ENCODE results near the gene DNAJC7.
A peak's percentile ranks its signal among the peaks of the same experiment; 100 is the strongest.
"Not testable (repeated sequence)": the region's sequence is repeated elsewhere in the genome, so short reads cannot be mapped to it uniquely, and the experiment has no call there.

Gene DNAJC7

DNA sequence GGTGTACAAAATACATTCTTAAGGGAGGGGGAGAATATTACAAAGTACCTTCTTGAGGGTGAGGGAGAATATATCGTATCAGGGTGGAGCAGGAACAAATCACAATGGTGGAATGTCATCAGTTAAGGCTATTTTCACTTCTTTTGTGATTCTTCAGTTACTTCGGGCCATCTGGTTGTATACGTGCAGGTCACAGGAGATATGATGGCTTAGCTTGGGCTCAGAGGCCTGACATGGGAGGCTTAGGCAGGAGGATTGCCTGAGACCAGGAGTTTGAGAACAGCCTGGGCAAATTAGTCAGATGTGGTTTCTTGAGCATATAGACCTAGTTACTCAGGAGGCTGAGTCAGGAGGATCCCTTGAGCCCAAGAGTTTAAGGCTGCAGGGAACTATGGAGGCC is 73.7 kb downstream of the DNAJC7 start:
- Histone ChIP-seq H3K9ac (ENCODE audit: low read depth, low read length) (no peak overlapping the region), H3K36me3 (ENCODE audit: insufficient read depth, low read length) (no peaks in the 10 kb centered on the region), H3K9me3 (ENCODE audit: control insufficient read depth, insufficient read depth, low read length) (no peaks in the 10 kb centered on the region), H3K4me1 (ENCODE audit: insufficient read depth, low read length) (no peaks in the 10 kb centered on the region)

DNA sequence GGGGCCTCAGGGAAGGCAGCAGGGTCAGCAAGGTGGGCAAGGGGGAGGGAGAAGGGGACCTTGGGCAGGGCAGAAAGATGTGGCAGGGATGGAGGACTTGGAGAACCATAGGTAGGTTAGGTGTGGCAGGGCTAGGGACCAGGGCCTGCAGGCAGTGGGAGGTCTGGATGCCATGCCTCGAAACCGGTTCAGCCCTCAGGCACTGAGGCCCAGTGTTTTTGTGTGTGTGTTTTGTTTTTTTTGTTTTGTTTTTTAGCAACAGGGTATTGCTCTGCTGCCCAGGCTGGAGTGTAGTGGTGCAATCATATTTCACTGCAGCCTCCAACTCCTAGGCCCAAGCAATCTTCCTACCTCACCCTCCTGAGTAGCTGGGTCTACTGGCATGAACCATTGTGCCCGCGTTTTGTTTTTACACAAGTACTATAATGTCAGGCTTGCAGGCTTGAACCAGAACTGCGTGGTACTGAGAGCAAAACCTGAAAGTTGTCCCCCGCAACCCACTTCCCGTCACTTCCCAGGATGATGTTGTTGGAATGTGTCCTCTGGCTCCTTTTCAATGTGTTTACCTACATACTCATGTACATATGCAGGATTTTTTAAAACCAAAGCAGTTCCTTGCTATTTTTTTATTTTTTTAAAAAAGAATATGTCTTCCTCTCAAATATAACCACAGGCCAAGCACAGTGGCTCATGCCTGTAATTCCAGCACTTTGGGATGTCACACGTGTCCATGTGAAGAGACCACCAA is 74.4 kb downstream of the DNAJC7 start:
- Histone ChIP-seq H3K4me1 (ENCODE audit: insufficient read depth, low read length) (no peaks in the 10 kb centered on the region), H3K9ac (ENCODE audit: low read depth, low read length) (no peak overlapping the region), H3K9me3 (ENCODE audit: control insufficient read depth, insufficient read depth, low read length) (no peaks in the 10 kb centered on the region), H3K36me3 (ENCODE audit: insufficient read depth, low read length) (no peaks in the 10 kb centered on the region)

- no peaks in the 10 kb centered on the region for H3K36me3 ChIP-seq (ENCODE audit: insufficient read depth, low read length)
- no peaks in the 10 kb centered on the region for H3K4me1 ChIP-seq (ENCODE audit: insufficient read depth, low read length)
- H3K9me3 ChIP-seq (ENCODE audit: control insufficient read depth, insufficient read depth, low read length), result no peaks in the 10 kb centered on the region
- H3K9ac ChIP-seq (ENCODE audit: low read depth, low read length), result no peak overlapping the region
Measured at GRCh38 chr17:41941168-41941567, 76.1 kb downstream of the DNAJC7 start.

DNA sequence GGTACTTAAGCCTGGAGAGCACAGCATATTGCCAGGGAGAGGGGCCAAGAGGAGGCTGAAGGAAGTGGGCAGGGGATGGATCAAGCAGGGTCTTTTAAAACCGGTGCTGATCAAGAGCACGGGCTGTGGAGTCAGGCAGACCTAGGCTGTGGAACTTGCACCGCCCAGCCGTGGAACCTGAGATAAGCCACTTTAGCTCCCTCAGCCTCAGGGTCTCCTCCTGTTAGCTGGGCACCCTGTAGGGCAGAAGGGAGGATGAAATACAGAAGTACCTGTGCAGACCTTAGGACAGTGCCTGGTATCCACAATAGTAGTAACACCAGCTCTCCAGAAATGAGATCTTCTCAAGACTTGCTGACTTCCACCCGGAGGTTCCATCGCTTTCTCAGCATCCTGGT is 77.5 kb downstream of the DNAJC7 start:
- Histone ChIP-seq H3K9ac (ENCODE audit: low read depth, low read length) (no peak overlapping the region), H3K4me1 (ENCODE audit: insufficient read depth, low read length) (no peaks in the 10 kb centered on the region), H3K9me3 (ENCODE audit: control insufficient read depth, insufficient read depth, low read length) (no peaks in the 10 kb centered on the region), H3K36me3 (ENCODE audit: insufficient read depth, low read length) (no peaks in the 10 kb centered on the region)

- Histone ChIP-seq H3K9me3 (ENCODE audit: control insufficient read depth, insufficient read depth, low read length) (no peaks in the 10 kb centered on the region), H3K9ac (ENCODE audit: low read depth, low read length) (no peak overlapping the region), H3K4me1 (ENCODE audit: insufficient read depth, low read length) (no peaks in the 10 kb centered on the region), H3K36me3 (ENCODE audit: insufficient read depth, low read length) (no peaks in the 10 kb centered on the region)
Measured at GRCh38 chr17:41939044-41939692, 78.1 kb downstream of the DNAJC7 start.

- Histone ChIP-seq H3K36me3 (ENCODE audit: insufficient read depth, low read length) (no peaks in the 10 kb centered on the region), H3K4me1 (ENCODE audit: insufficient read depth, low read length) (no peaks in the 10 kb centered on the region), H3K9ac (ENCODE audit: low read depth, low read length) (no peak overlapping the region), H3K9me3 (ENCODE audit: control insufficient read depth, insufficient read depth, low read length) (no peaks in the 10 kb centered on the region)
Measured at GRCh38 chr17:41937970-41938954, 79.0 kb downstream of the DNAJC7 start.

- Histone ChIP-seq H3K9me3 (ENCODE audit: control insufficient read depth, insufficient read depth, low read length) (no peaks in the 10 kb centered on the region), H3K9ac (ENCODE audit: low read depth, low read length) (no peak overlapping the region), H3K36me3 (ENCODE audit: insufficient read depth, low read length) (no peaks in the 10 kb centered on the region), H3K4me1 (ENCODE audit: insufficient read depth, low read length) (no peaks in the 10 kb centered on the region)
Measured at GRCh38 chr17:41935641-41936040, 81.6 kb downstream of the DNAJC7 start.

DNA sequence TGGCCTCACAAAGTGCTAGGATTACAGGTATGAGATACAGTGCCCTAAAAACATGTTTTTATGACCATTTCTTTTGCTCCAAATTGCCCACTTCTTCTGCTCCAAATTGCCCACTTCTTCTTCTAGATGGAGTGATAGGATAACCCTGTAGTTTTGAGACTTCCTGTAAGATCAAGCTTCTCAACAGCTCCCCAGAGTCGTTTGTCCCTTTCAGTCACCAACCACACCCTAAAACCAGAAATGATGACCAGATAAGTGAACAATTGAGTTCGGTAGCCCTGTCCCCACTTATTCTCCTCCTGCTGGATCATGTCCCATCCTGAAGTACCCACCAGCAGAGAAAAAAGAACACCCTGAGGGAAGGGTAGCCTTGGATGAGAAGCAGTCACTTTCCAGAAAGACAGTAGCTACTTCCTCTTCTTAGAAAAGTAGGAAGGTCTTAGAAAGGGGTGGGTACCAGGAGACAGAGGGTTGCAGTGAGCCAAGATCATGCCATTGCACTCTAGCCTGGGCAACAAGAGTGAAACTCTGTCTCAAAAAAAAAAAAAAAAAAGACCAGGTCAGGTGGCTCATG is 84.3 kb downstream of the DNAJC7 start:
- Histone ChIP-seq H3K4me1 (ENCODE audit: insufficient read depth, low read length) (peaks cover 4% of the 10 kb centered on the region; the same call in 1 of the 2 replicates), H3K9ac (ENCODE audit: low read depth, low read length) (no peak overlapping the region), H3K9me3 (ENCODE audit: control insufficient read depth, insufficient read depth, low read length) (no peaks in the 10 kb centered on the region), H3K36me3 (ENCODE audit: insufficient read depth, low read length) (no peaks in the 10 kb centered on the region)

- H3K36me3 ChIP-seq (ENCODE audit: insufficient read depth, low read length); H3K4me1 ChIP-seq (ENCODE audit: insufficient read depth, low read length); H3K9me3 ChIP-seq (ENCODE audit: control insufficient read depth, insufficient read depth, low read length); H3K9ac ChIP-seq (ENCODE audit: low read depth, low read length): not testable (repeated sequence)
Measured at GRCh38 chr17:41931715-41932114, 85.5 kb downstream of the DNAJC7 start.

GRCh38 chr17:41930833-41931156 is 86.4 kb downstream of the DNAJC7 start:
- H3K9me3 ChIP-seq (ENCODE audit: control insufficient read depth, insufficient read depth, low read length); H3K36me3 ChIP-seq (ENCODE audit: insufficient read depth, low read length); H3K4me1 ChIP-seq (ENCODE audit: insufficient read depth, low read length): not testable (repeated sequence)
- peak overlapping the region; percentile 94; the same call in 1 of the 2 replicates for H3K9ac ChIP-seq (ENCODE audit: low read depth, low read length)

DNA sequence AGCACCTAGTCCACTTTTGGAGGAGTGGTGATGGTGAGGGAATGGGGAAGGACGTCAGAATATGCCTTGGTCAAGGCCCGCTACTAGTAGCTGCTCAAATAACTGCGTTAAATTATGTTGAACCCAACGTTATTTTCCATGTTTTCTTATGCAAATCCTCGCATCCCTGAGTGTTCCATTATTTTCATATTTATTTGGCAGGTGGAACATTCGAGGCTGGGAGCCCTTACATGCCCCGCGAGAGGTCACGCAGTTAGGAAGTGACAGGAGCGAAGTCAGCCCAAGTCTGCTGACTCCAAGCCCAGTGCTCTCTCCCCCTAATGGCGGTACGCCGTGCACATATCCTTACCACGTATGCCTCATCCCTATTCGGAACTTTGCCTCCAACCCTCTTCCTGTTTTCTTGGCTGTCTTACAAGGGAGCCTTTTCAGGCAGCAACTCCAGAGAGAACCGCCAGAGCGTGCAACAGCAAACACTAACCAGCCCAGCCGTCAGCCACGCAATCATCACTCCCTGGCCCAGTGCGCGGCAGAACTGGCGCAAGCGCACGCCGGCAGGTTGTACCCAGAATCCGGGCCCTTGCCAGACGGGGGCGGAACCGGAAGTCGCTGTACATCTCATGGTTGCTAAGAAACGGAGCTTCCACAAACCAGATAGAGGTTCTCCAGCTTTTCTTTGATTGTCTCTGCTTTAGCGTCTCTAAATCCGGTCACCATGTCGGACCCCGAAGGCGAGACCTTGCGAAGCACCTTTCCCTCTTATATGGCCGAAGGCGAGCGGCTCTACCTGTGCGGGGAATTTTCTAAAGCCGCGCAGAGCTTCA is 87.0 kb downstream of the DNAJC7 start, which contains the start of gene ODAD4:
Gene ODAD4, plus strand, starts transcription at position 609 of the 824 bp plus-strand sequence. Its CDS starts 107 bp downstream, at position 716.
- no peaks in the 10 kb centered on the region for H3K36me3 ChIP-seq (ENCODE audit: insufficient read depth, low read length)
- peaks cover 4% of the 10 kb centered on the region; the same call in 1 of the 2 replicates for H3K4me1 ChIP-seq (ENCODE audit: insufficient read depth, low read length)
- no peaks in the 10 kb centered on the region for H3K9me3 ChIP-seq (ENCODE audit: control insufficient read depth, insufficient read depth, low read length)
- peak within 1 kb of the TSS; percentile 94 for H3K9ac ChIP-seq (ENCODE audit: low read depth, low read length)

DNA sequence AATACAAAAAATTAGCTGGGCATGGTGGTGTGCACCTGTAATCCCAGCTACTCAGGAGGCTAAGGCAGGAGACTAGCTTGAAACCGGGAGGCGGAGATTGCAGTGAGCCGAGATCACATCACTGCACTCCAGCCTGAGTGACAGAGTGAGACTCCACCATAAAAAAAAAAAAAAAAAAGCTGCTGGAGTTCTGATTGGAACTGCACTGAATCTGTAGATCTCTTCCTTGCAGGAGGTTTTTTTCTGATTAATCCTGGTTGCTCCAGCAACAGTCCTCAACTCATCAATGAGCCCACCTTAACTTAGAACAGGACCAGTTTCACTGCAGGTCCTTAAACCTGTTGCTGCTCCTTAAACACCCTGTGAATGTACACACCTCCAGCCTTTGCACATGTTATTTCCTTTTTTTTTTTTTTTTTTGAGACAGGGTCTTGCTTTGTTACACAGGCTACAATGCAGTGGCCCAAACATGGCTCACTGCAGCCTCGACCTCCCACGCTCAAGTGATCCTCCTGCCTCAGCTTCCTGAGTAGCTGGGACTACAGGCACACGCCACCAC is 88.5 kb downstream of the DNAJC7 start:
- H3K9ac ChIP-seq (ENCODE audit: low read depth, low read length), result no peak overlapping the region
- H3K36me3 ChIP-seq (ENCODE audit: insufficient read depth, low read length), result no peaks in the 10 kb centered on the region
- peaks cover 4% of the 10 kb centered on the region; the same call in 1 of the 2 replicates for H3K4me1 ChIP-seq (ENCODE audit: insufficient read depth, low read length)
- H3K9me3 ChIP-seq (ENCODE audit: control insufficient read depth, insufficient read depth, low read length), result no peaks in the 10 kb centered on the region
